H9 (cell line): ENCODE data around the gene RNF103. TPM values are rescaled to one million over a fixed set of nuclear protein-coding genes. Genes with fewer than 3 reads are reported as not detected.
A peak's percentile ranks its signal among the peaks of the same experiment; 100 is the strongest.

Experiments
- DNase-seq: peaks from one replicate; pipeline ENCODE4 v3.0.0-alpha.2; 2017
- H2AFZ ChIP-seq: one replicate; pipeline ENCODE4 v1.6.1; 2013; ENCODE audit warnings: mild to moderate bottlenecking, low read length, control low read depth, moderate library complexity
- H2AK5ac ChIP-seq: 2 replicates; pipeline ENCODE4 v1.6.1; 2013; ENCODE audit warnings: low read length, control low read depth, mixed read lengths; ENCODE audit not compliant: insufficient read length
- H2BK120ac ChIP-seq: one replicate; pipeline ENCODE4 v1.6.1; 2013; ENCODE audit warnings: low read depth, mild to moderate bottlenecking, low read length, control low read depth, inconsistent platforms; ENCODE audit not compliant: poor library complexity, severe bottlenecking
- H2BK12ac ChIP-seq: 2 replicates; pipeline ENCODE4 v1.6.1; 2013; ENCODE audit warnings: low read length, control low read depth, mixed read lengths, low read depth; ENCODE audit not compliant: insufficient read length
- H2BK15ac ChIP-seq: 2 replicates; pipeline ENCODE4 v1.6.1; 2013; ENCODE audit warnings: low read depth, low read length, control low read depth
- H2BK20ac ChIP-seq: one replicate; pipeline ENCODE4 v1.6.1; 2013; ENCODE audit warnings: low read depth, mild to moderate bottlenecking, low read length, control low read depth, inconsistent platforms; ENCODE audit not compliant: poor library complexity, severe bottlenecking
- H2BK5ac ChIP-seq: 2 replicates; pipeline ENCODE4 v1.6.1; 2013; ENCODE audit warnings: low read length, control low read depth, mixed read lengths; ENCODE audit not compliant: insufficient read length
- H3K14ac ChIP-seq: 2 replicates; pipeline ENCODE4 v1.6.1; 2013; ENCODE audit warnings: low read length, control low read depth; ENCODE audit not compliant: insufficient read depth
- H3K18ac ChIP-seq: 2 replicates; pipeline ENCODE4 v1.6.1; 2013; ENCODE audit warnings: low read depth, mild to moderate bottlenecking, mixed read lengths, low read length, control low read depth; ENCODE audit not compliant: insufficient read length
- H3K23ac ChIP-seq: 2 replicates; pipeline ENCODE4 v1.6.1; 2013; ENCODE audit warnings: low read length, control low read depth, mixed read lengths, low read depth; ENCODE audit not compliant: insufficient read length
- H3K23me2 ChIP-seq: 2 replicates; pipeline ENCODE4 v1.6.1; 2013; ENCODE audit warnings: low read depth, mild to moderate bottlenecking, mixed read lengths, low read length, control low read depth; ENCODE audit not compliant: insufficient read length, poor library complexity, severe bottlenecking
- H3K27ac ChIP-seq: 2 replicates; pipeline ENCODE4 v1.5.1; 2013; ENCODE audit warnings: low read length, control low read depth, mixed read lengths, low read depth; ENCODE audit not compliant: insufficient read length
- H3K27me3 ChIP-seq: 2 replicates; pipeline ENCODE4 v1.6.1; 2013; ENCODE audit warnings: low read length, control low read depth, inconsistent platforms; ENCODE audit not compliant: insufficient read depth
- H3K4ac ChIP-seq: 2 replicates; pipeline ENCODE4 v1.6.1; 2013; ENCODE audit warnings: low read depth, mild to moderate bottlenecking, control low read depth, inconsistent platforms, low read length, moderate library complexity
- H3K4me1 ChIP-seq: 2 replicates; pipeline ENCODE4 v1.6.1; 2013; ENCODE audit warnings: low read length, control low read depth, inconsistent platforms; ENCODE audit not compliant: insufficient read depth
- H3K4me2 ChIP-seq: 2 replicates; pipeline ENCODE4 v1.6.1; 2013; ENCODE audit warnings: low read length, control low read depth, mixed read lengths; ENCODE audit not compliant: insufficient read length, insufficient read depth
- H3K56ac ChIP-seq: 2 replicates; pipeline ENCODE4 v1.6.1; 2013; ENCODE audit warnings: low read depth, mild to moderate bottlenecking, mixed read lengths, low read length, control low read depth; ENCODE audit not compliant: insufficient read length
- H3K79me1 ChIP-seq: 2 replicates; pipeline ENCODE4 v1.6.1; 2013; ENCODE audit warnings: low read depth, mild to moderate bottlenecking, moderate library complexity, low read length, control low read depth, inconsistent platforms; ENCODE audit not compliant: insufficient read depth, poor library complexity, severe bottlenecking
- H3K79me2 ChIP-seq: 2 replicates; pipeline ENCODE4 v1.6.1; 2013; ENCODE audit warnings: low read length, control low read depth, inconsistent platforms; ENCODE audit not compliant: insufficient read depth
- H3K9ac ChIP-seq: 2 replicates; pipeline ENCODE4 v1.6.1; 2013; ENCODE audit warnings: low read length, control low read depth, mixed read lengths; ENCODE audit not compliant: insufficient read length; ENCODE audit errors: extremely low read depth
- H3K9me3 ChIP-seq: one replicate; pipeline ENCODE4 v1.6.1; 2013; ENCODE audit warnings: low read depth, low read length, inconsistent platforms; ENCODE audit not compliant: control insufficient read depth
- H3T11ph ChIP-seq: one replicate; pipeline ENCODE4 v1.6.1; 2013; ENCODE audit warnings: mild to moderate bottlenecking, low read length, control low read depth, inconsistent platforms
- H4K20me1 ChIP-seq: one replicate; pipeline ENCODE4 v1.6.1; 2013; ENCODE audit not compliant: control insufficient read depth, insufficient read length, insufficient read depth
- H4K5ac ChIP-seq: 2 replicates; pipeline ENCODE4 v1.6.1; 2013; ENCODE audit warnings: low read depth, mild to moderate bottlenecking, mixed read lengths, low read length, control low read depth; ENCODE audit not compliant: insufficient read length
- H4K8ac ChIP-seq: replicated peaks from 2 replicates; pipeline ENCODE4 v1.6.1; 2013; ENCODE audit warnings: low read length, control low read depth, mixed read lengths, low read depth; ENCODE audit not compliant: insufficient read length
- H4K91ac ChIP-seq: 2 replicates; pipeline ENCODE4 v1.6.1; 2013; ENCODE audit warnings: low read depth, mild to moderate bottlenecking, moderate library complexity, mixed read lengths, low read length, control low read depth; ENCODE audit not compliant: insufficient read length
- H3K27ac Mint-ChIP-seq, 3 experiments: 2 replicates in 2 of 3; 3 replicates in 1 of 3; pipeline ENCODE4 v1.8.0; 2020 to 2021; ENCODE audit warnings: mixed read lengths in 3 of 3, mild to moderate bottlenecking in 1 of 3, moderate library complexity in 1 of 3
- H3K27me3 Mint-ChIP-seq: 2 replicates; pipeline ENCODE4 v1.8.0; 2021; ENCODE audit warnings: low read depth, mild to moderate bottlenecking, moderate library complexity, mixed read lengths
- H3K36me3 Mint-ChIP-seq, 3 experiments: 2 replicates in 2 of 3; 3 replicates in 1 of 3; pipeline ENCODE4 v1.8.0; 2020 to 2021; ENCODE audit warnings: low read depth in 3 of 3, mixed read lengths in 3 of 3; ENCODE audit not compliant: insufficient read depth in 1 of 3
- H3K4me1 Mint-ChIP-seq, 2 experiments: 2 replicates each; pipeline ENCODE4 v1.8.0; 2020; ENCODE audit warnings: mixed read lengths in 2 of 2
- H3K4me3 Mint-ChIP-seq, 2 experiments: 2 replicates in 1 of 2; 3 replicates in 1 of 2; pipeline ENCODE4 v1.8.0; 2020 to 2021; ENCODE audit warnings: mild to moderate bottlenecking in 2 of 2, mixed read lengths in 2 of 2, moderate library complexity in 1 of 2
- H3K9me3 Mint-ChIP-seq, 2 experiments: 2 replicates in 1 of 2; 3 replicates in 1 of 2; pipeline ENCODE4 v1.8.0; 2020; ENCODE audit warnings: mild to moderate bottlenecking in 2 of 2, mixed read lengths in 2 of 2, moderate library complexity in 1 of 2
- CTCF ChIP-seq: fragments of 200-600 bp; sonication (generic); conservative IDR thresholded peaks from 3 replicates; pipeline ENCODE4 v1.8.0; 2021; ENCODE audit warnings: antibody characterized with exemption, mild to moderate bottlenecking
- WGBS: extraction: QIAGEN DNeasy Blood & Tissue Kit; methylation state at CpG from one replicate; pipeline ENCODE4 v1.1.7; 2013; ENCODE audit warnings: missing lambda C conversion rate, low lambda C conversion rate, mixed read lengths; ENCODE audit not compliant: insufficient read length; ENCODE audit errors: extremely low coverage; 5-methylcytosine and 5-hydroxymethylcytosine counted together
- total RNA-seq: library from RNA; stranded (reverse); gene quantifications from 2 replicates; pipeline ENCODE4 v1.2.1, GENCODE V29; 2021

Gene RNF103
- total RNA-seq, 1 experiment from 2014 or later = 7.1 TPM

- peaks cover 12% of the 10 kb centered on the region for H3K27me3 Mint-ChIP-seq
- Histone ChIP-seq H3K4ac (no peak overlapping the region), H2BK15ac (no peak overlapping the region), H2BK12ac (no peak overlapping the region), H2AK5ac (no peak overlapping the region), H2BK120ac (no peak overlapping the region), H4K5ac (no peak overlapping the region), H3K27me3 (no peaks in the 10 kb centered on the region), H3K27ac (no peak overlapping the region), H3K18ac (no peak overlapping the region), H3K23ac (no peak overlapping the region), H4K8ac (no peak overlapping the region), H3K4me1 (no peaks in the 10 kb centered on the region), H3K56ac (no peak overlapping the region), H4K91ac (no peak overlapping the region), H4K20me1 (peaks cover 3% of the 10 kb centered on the region), H3K9me3 (no peaks in the 10 kb centered on the region), H3K79me1 (no peaks in the 10 kb centered on the region), H2AFZ (no peak overlapping the region), H3K14ac (no peak overlapping the region), H2BK5ac (no peak overlapping the region), H3K9ac (no peak overlapping the region), H3K4me2 (no peak overlapping the region), H3K79me2 (no peaks in the 10 kb centered on the region), H3T11ph (no peak overlapping the region), H2BK20ac (no peak overlapping the region), H3K23me2 (peaks cover 6% of the 10 kb centered on the region)
- H3K4me3 Mint-ChIP-seq = peak overlapping the region in 1 of 2 experiments; percentile 53; a peak in 1 of 5 replicates
- peaks cover 0 to 2% (median 0%) of the 10 kb centered on the region in 3 experiments; a peak in 3 of 7 replicates for H3K36me3 Mint-ChIP-seq
- no peaks in the 10 kb centered on the region for H3K9me3 Mint-ChIP-seq
- no peak for TF ChIP-seq CTCF
- peaks cover 15 to 31% of the 10 kb centered on the region in 2 experiments for H3K4me1 Mint-ChIP-seq
- DNase-seq = no peak
- no CpG with 5 or more reads among the region's 4 CpGs for WGBS
- H3K27ac Mint-ChIP-seq = no peak overlapping the region
These were observed 1.4 kb upstream of the RNF103 start for GRCh38 chr2:86625096-86625495.
